ENCODE results near the gene ACTMAP.
"Not testable (repeated sequence)": the region's sequence is repeated elsewhere in the genome, so short reads cannot be mapped to it uniquely, and the experiment has no call there.

Gene ACTMAP

GRCh38 chr19:40750058-40750873 is at the start of gene ACTMAP:
TSS of gene ACTMAP (minus strand) at chr19:40750477. CDS start at chr19:40749803, 674 bp downstream.
- in situ Hi-C loops (cut with HindIII; ENCODE audit: low sequenced_read_pairs): no loop called here

- in situ Hi-C loops (cut with HindIII; ENCODE audit: low sequenced_read_pairs): no loop called here
Observed at GRCh38 chr19:40799558-40800338, 49.5 kb upstream of the ACTMAP start.

- in situ Hi-C loops (cut with HindIII; ENCODE audit: low sequenced_read_pairs): no loop called here
Observed at GRCh38 chr19:40798683-40799557, 48.6 kb upstream of the ACTMAP start, which contains the start of gene EGLN2. TSS of gene EGLN2 (plus strand) at chr19:40799191. CDS start at chr19:40800573, 1,382 bp downstream.

GRCh38 chr19:40797963-40798682 is 47.8 kb upstream of the ACTMAP start:
- in situ Hi-C loops (cut with HindIII; ENCODE audit: low sequenced_read_pairs): no loop called here

- in situ Hi-C loops (cut with HindIII; ENCODE audit: low sequenced_read_pairs): no loop called here
Observed at GRCh38 chr19:40797166-40797962, 47.1 kb upstream of the ACTMAP start.

- in situ Hi-C loops (cut with HindIII; ENCODE audit: low sequenced_read_pairs): no loop called here
Observed at GRCh38 chr19:40791996-40792395, 41.7 kb upstream of the ACTMAP start.

GRCh38 chr19:40791349-40791748 is 41.1 kb upstream of the ACTMAP start:
- in situ Hi-C loops (cut with HindIII; ENCODE audit: low sequenced_read_pairs): no loop called here

GRCh38 chr19:40786060-40787037 is 36.1 kb upstream of the ACTMAP start:
- in situ Hi-C loops (cut with HindIII; ENCODE audit: low sequenced_read_pairs): no loop called here

GRCh38 chr19:40785526-40785925 is 35.2 kb upstream of the ACTMAP start:
- in situ Hi-C loops (cut with HindIII; ENCODE audit: low sequenced_read_pairs): no loop called here

GRCh38 chr19:40784146-40784545 is 33.9 kb upstream of the ACTMAP start:
- in situ Hi-C loops (cut with HindIII; ENCODE audit: low sequenced_read_pairs): not testable (repeated sequence)

- in situ Hi-C loops (cut with HindIII; ENCODE audit: low sequenced_read_pairs): no loop called here
Observed at GRCh38 chr19:40783711-40784110, 33.4 kb upstream of the ACTMAP start.

- in situ Hi-C loops (cut with HindIII; ENCODE audit: low sequenced_read_pairs): no loop called here
Observed at GRCh38 chr19:40781140-40781539, 30.9 kb upstream of the ACTMAP start.

- in situ Hi-C loops (cut with HindIII; ENCODE audit: low sequenced_read_pairs): no loop called here
Observed at GRCh38 chr19:40780582-40780981, 30.3 kb upstream of the ACTMAP start.

GRCh38 chr19:40778706-40779284 is 28.5 kb upstream of the ACTMAP start:
- in situ Hi-C loops (cut with HindIII; ENCODE audit: low sequenced_read_pairs): loop anchor here (5.0 kb wide), 1 partner anchor 46 kb away; no protein-coding TSS in a partner anchor

- in situ Hi-C loops (cut with HindIII; ENCODE audit: low sequenced_read_pairs): loop anchor here (5.0 kb wide), 1 partner anchor 46 kb away; no protein-coding TSS in a partner anchor
Observed at GRCh38 chr19:40777937-40778705, 27.8 kb upstream of the ACTMAP start, which contains the start of gene RAB4B. TSS of gene RAB4B (plus strand) at chr19:40778247. CDS start at chr19:40778376, 129 bp downstream.

GRCh38 chr19:40777645-40777936 is 27.3 kb upstream of the ACTMAP start:
- in situ Hi-C loops (cut with HindIII; ENCODE audit: low sequenced_read_pairs): loop anchor here (5.0 kb wide), 1 partner anchor 45 kb away; no protein-coding TSS in a partner anchor
